Lung (tissue), 12 donors: Measurements from ENCODE around the gene DNAJB4. TPM values are rescaled to one million over a fixed set of nuclear protein-coding genes. Genes with fewer than 3 reads are reported as not detected.

ENCODE experiments used
- ATAC-seq: fragments of 200-7000 bp; cut with Tn5 transposase; one replicate; pipeline ENCODE4 v1.9.1; 2020; ENCODE audit warnings: moderate number of reproducible peaks; ENCODE audit not compliant: insufficient read depth, low FRiP score
- DNase-seq, 3 donors: peaks; one replicate each; pipeline ENCODE4 v3.0.0-alpha.2; 2013 to 2017
- H3K27ac ChIP-seq, 2 donors: one replicate each; pipeline ENCODE4 v1.5.1; 2013; ENCODE audit warnings: mild to moderate bottlenecking in 2 of 2, moderate library complexity in 2 of 2, control low read depth in 1 of 2, inconsistent platforms in 1 of 2, low read depth in 1 of 2, low read length in 1 of 2
- H3K27me3 ChIP-seq, 3 donors: one replicate each; pipeline ENCODE4 v1.5.1; 2013; ENCODE audit warnings: low read length in 2 of 3; ENCODE audit not compliant: control insufficient read depth in 3 of 3, insufficient read depth in 3 of 3
- H3K36me3 ChIP-seq, 4 donors: one replicate each; pipeline ENCODE4 v1.5.1; 2013; ENCODE audit warnings: low read length in 4 of 4, mild to moderate bottlenecking in 1 of 4, moderate library complexity in 1 of 4; ENCODE audit not compliant: control insufficient read depth in 4 of 4, insufficient read depth in 4 of 4
- H3K4me1 ChIP-seq, 5 donors: one replicate each; pipeline ENCODE4 v1.5.1; 2013; ENCODE audit warnings: low read length in 5 of 5, mild to moderate bottlenecking in 2 of 5, moderate library complexity in 1 of 5; ENCODE audit not compliant: control insufficient read depth in 5 of 5, insufficient read depth in 5 of 5
- H3K4me3 ChIP-seq: one replicate; pipeline ENCODE4 v1.5.1; 2013; ENCODE audit warnings: mild to moderate bottlenecking, control low read depth, moderate library complexity
- H3K9ac ChIP-seq, 2 donors: one replicate each; pipeline ENCODE4 v1.5.1; 2013; ENCODE audit warnings: low read length in 2 of 2, control low read depth in 1 of 2; ENCODE audit not compliant: insufficient read depth in 1 of 2
- H3K9me3 ChIP-seq, 4 donors: one replicate each; pipeline ENCODE4 v1.5.1; 2013; ENCODE audit warnings: low read length in 3 of 4, mild to moderate bottlenecking in 1 of 4, moderate library complexity in 1 of 4; ENCODE audit not compliant: control insufficient read depth in 4 of 4, insufficient read depth in 3 of 4
- WGBS, 2 donors: extraction: QIAGEN DNeasy Blood & Tissue Kit; methylation state at CpG; one replicate each; pipeline ENCODE4 v1.1.7; 2013; 5-methylcytosine and 5-hydroxymethylcytosine counted together
- polyA plus RNA-seq, 2 donors: library from polyadenylated mRNA; stranded (reverse); fragments of 200-250 nt; gene quantifications; one replicate each; pipeline ENCODE4 v1.2.1, GENCODE V29; 2013
- total RNA-seq, 2 donors: library from RNA; depleted of rRNA in 1 of 2; stranded (reverse); fragments of >200 nt in 1 of 2; gene quantifications; one replicate each; pipeline ENCODE4 v1.2.1, GENCODE V29; 2014 to 2021
- TF ChIP-seq, protein P1 (sequence below): IDR thresholded peaks from 2 replicates; pipeline ENCODE4 v1.5.1; 2012; ENCODE audit warnings: mild to moderate bottlenecking; ENCODE audit errors: control extremely low read depth, extremely low read depth
- donor health status: control.
- donor health status: control.
- donor health status: Bipolar disorder and iron deficiency.
- donor health status: healthy.
- donor health status: DM: yes; HTN: yes; CAD: no.

DNAJB4 gene
- total and polyA plus RNA-seq, 4 donors: 8.3 to 88.7 (median 21.1) TPM

DNA sequence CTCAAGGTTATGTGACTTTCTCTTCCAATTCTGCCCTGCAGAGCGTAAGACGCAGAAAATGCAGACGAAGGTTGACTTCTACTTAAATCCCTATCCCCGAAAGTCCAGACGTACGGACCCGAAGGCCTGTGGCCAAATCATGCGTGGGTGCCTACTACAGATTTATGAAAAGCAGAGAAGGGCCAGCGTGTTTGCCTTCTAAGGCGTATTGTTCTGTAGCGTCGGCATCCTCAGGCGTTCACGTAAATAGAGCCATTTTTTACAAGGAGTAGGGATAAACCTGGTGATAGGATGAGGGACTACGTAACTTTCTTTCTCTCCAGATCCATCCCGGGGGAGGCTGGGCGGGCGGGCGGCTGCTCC is 40.8 kb downstream of the DNAJB4 start:
- peaks cover 0 to 15% (median 6%) of the 10 kb centered on the region in 5 donors for H3K4me1 ChIP-seq
- H3K4me3 ChIP-seq: peak overlapping the region; percentile 39
- no peak for ATAC-seq
- H3K27ac ChIP-seq: peak overlapping the region; percentile 75 to 85
- DNase-seq: peak in 2 of 3 donors; percentile 20 to 45
- 25 to 26% methylated on average over 19 of the region's 19 CpGs for WGBS, 2 donors
- peaks cover 0 to 43% (median 26%) of the 10 kb centered on the region in 3 donors for H3K27me3 ChIP-seq
- peaks cover 0 to 2% (median 0%) of the 10 kb centered on the region in 4 donors for H3K9me3 ChIP-seq
- TF ChIP-seq, protein P1, sequence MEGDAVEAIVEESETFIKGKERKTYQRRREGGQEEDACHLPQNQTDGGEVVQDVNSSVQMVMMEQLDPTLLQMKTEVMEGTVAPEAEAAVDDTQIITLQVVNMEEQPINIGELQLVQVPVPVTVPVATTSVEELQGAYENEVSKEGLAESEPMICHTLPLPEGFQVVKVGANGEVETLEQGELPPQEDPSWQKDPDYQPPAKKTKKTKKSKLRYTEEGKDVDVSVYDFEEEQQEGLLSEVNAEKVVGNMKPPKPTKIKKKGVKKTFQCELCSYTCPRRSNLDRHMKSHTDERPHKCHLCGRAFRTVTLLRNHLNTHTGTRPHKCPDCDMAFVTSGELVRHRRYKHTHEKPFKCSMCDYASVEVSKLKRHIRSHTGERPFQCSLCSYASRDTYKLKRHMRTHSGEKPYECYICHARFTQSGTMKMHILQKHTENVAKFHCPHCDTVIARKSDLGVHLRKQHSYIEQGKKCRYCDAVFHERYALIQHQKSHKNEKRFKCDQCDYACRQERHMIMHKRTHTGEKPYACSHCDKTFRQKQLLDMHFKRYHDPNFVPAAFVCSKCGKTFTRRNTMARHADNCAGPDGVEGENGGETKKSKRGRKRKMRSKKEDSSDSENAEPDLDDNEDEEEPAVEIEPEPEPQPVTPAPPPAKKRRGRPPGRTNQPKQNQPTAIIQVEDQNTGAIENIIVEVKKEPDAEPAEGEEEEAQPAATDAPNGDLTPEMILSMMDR: no peak
- no peak overlapping the region for H3K9ac ChIP-seq
- no peaks in the 10 kb centered on the region for H3K36me3 ChIP-seq

DNA sequence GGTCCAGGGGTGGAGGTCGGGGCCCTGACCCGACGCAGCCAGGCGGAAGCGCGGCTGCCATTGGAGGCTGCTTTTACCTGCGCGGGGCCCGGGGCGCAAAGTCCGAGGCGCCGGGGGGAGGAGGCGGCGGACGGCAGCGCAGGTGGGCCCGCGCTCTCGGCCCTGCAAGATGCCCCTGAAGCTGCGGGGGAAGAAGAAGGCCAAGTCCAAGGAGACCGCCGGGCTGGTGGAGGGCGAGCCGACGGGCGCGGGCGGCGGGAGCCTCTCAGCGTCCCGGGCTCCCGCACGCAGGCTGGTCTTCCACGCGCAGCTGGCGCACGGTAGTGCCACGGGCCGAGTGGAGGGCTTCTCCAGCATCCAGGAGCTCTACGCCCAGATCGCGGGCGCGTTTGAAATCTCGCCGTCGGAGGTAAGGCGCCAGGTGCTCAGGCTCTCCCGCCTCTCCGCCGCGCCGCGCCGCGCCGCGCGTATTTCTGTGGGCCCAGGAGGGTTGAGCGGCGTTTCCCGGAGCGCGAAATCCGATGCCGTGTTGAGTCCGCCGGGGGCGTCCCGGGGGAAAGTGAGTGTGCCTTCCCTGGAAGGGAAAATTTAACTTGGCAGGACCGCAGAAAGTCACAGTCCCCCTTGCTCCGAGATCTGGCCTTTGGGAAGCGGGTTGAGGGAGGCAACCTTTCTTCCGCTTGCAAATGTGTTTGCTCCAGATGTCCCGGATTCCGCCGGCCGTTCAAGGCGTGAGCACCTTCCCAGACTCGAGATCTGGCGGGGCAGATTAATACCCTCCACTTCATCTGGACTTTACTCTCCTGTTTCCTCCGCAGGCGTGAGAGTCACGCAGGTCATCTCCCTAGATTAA is 41.4 kb downstream of the DNAJB4 start, which contains the start of gene GIPC2:
Gene GIPC2, plus strand, starts transcription at position 41 of the 853 bp plus-strand sequence. Its CDS starts 129 bp downstream, at position 170.
- Histone ChIP-seq H3K4me3 (peak within 1 kb of the TSS; percentile 39), H3K4me1 (peaks cover 0 to 15% (median 6%) of the 10 kb centered on the region in 5 donors), H3K9ac (peak within 1 kb of the TSS in 1 of 2 donors; percentile 42), H3K9me3 (peaks cover 0 to 2% (median 0%) of the 10 kb centered on the region in 4 donors), H3K27ac (peak within 1 kb of the TSS; percentile 75 to 85), H3K27me3 (peaks cover 0 to 43% (median 26%) of the 10 kb centered on the region in 3 donors), H3K36me3 (no peaks in the 10 kb centered on the region)
- TF ChIP-seq, protein P1: no peak
- 2 to 3% methylated on average over 62 to 85 of the region's 85 CpGs for WGBS, 2 donors
- peak; percentile 44 to 49 (median 45) for DNase-seq
- peak; percentile 50 for ATAC-seq

DNA sequence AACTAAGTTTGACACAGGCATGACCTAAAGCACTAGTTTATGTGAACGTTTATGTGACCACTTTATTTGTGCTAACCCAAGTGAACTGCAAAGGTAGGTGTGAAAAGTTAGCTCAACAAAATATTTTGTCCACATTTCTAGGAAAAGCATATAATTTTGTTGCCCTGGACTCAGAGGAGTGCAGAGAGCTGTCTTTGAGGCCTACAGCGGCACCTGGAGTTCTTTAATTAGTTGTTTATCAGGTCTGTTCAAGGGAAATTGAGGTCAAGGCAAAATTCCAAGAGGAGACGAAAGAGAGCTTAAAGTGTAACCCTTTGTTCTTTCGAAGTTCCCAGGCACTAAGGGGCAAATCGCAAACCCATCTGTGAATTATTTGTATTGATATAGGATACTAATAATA is 42.4 kb downstream of the DNAJB4 start:
- ATAC-seq (no peak), DNase-seq (peak in 1 of 3 donors; percentile 13)
- WGBS, 2 donors: 60 to 83% methylated on average over 5 of the region's 5 CpGs
- H3K27me3 ChIP-seq: peaks cover 0 to 43% (median 26%) of the 10 kb centered on the region in 3 donors
- TF ChIP-seq, protein P1: no peak
- peaks cover 3 to 15% (median 6%) of the 10 kb centered on the region in 5 donors for H3K4me1 ChIP-seq
- peaks cover 0 to 2% (median 0%) of the 10 kb centered on the region in 4 donors for H3K9me3 ChIP-seq
- no peaks in the 10 kb centered on the region for H3K36me3 ChIP-seq
- no peak overlapping the region for H3K4me3 ChIP-seq
- no peak overlapping the region for H3K9ac ChIP-seq
- peak overlapping the region in 1 of 2 donors; percentile 85 for H3K27ac ChIP-seq
